ENCODE data around the gene FRMD3. TPM values are rescaled to one million over a fixed set of nuclear protein-coding genes. Genes with fewer than 3 reads are reported as not detected.

FRMD3 gene
- total RNA-seq, 1 donor from 2014 or later, result 2.9 TPM

DNA sequence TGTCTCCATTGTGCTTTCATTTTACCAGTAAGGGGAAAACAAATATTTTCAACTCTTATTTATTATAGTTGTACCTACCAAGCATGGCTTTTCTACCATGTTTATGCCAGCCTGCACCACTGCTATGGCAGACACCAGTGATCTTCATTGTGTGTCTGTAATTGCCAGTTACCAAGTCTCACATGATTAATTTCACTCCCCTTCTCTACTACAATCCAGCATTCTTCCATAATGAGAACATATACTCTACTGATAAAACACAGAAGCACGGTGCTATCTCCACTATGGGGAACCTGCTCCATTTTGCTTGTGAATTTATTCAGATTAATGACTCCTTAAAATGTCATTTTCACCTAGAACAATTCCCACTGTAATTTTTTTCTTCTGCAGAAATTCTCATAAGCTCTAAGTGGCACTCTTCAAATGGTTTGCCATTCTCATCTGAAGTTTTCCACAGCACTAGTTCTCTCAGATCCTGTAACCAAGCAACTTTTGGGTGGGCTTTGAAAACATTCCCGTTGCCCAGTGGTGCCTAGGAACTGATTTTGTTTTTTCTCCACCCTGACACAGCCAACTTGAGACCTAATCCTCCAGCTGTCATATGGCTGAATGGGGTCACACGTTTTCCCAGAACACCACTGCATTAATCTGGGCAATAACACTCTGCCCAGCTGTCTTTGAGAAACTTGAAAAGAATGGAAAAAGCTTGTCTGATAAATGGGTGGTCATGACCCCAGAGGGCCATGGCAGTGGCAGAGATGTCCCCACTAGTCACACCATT, 252.6 kb downstream of the FRMD3 start:
- DNase-seq (ENCODE audit: low read depth), result peak; percentile 66

DNA sequence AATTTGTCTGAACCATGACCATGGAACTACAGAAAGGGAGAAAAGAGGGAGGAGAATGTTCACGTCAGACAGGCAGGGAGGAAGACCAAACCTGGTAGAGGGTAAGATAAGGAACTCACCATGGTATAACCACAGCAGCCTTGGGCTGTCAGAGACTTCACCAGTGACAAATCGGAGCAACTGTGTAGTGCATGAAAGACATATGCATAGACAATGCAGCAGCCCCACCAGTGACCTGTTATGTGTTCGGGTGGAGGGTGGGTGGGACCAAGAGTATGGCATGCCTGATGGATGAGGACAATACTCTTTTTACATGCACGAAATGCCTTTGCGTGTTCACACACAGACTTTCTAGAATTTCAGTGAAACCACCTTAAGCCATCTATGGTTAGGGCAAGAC, 253.5 kb downstream of the FRMD3 start:
- peak; percentile 70 for DNase-seq (ENCODE audit: low read depth)

DNA sequence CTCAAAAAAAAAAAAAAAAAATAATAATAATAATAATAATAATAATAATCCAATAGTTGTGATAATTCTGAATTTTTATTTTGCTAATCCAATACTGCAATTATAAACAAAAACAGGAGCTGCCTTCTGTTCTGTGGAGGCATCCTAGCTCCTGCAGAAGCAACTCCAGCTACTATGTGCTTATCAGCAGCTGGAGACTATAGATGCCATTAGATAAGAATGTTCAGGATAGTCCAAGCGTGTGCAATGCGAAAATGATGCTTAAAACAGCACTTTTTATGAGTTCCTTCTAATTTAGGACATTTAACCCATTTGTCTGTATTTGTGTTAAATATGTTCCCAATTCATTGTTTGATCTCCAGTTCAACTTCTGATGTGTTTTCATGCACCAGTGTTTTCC, 254.7 kb downstream of the FRMD3 start:
- DNase-seq (ENCODE audit: low read depth), result no peak

DNA sequence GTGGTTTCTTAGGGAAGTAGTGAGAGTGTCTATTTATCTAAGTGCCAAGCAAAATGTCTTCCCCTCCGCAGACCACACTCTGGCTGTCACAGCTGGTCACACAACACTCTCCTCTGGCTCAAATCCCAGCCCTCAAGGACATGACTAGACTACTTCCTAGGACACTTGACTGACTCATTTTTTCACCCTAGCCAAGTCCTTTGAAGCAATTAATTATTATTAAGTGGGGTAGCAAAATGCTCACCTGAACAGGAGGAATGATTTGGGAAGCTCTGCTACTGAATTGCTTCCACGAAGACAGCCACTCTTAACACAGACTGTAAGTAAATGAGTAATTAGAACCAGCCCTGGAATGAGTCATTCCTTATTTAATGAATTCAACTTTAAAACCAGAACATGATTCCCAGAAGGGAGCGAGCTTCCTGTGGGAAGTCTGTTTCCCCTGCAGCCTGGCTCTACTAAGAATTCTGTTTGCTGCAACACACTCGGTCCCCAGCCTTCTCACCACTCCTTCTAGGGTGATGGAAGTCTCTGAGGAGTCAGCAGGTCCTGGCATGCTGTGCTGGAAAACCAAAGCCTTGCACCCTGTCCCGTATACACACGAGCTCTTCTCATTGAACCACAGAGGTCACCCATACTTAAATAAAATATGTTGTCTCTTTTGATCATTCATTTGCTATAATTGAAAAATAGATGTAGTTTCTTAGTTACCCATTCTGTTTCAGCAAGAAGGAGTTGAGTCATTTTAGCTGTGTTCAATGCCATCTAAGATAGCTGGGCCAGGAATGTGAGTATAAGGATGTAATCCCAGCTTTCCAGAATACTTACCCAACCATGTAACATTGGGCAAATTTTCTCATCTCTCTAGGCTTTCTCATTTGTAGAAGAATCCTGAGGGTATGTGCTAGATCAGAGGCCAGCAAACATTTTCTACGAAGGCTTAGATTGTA, 256.6 kb downstream of the FRMD3 start:
- DNase-seq (ENCODE audit: low read depth), result peak; percentile 93

DNA sequence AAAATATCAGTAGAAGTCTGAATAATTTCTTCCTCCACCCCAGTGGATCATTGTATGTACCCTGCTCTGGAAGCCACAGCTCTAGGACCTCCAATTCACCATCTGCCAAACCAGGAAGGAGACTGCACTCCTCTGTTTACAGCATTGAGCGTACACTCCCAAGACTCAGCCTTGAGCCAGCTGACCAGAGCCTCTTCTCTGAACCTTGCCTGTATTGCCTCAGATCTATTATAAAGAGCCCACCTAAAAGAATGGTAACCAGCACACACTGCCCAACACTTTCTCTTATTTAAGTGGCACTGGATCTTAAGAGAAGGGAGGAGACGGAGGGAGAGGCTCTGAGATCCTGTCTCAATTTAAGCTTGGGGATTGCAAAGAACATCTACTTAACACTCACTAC, 257.4 kb downstream of the FRMD3 start:
- no peak for DNase-seq (ENCODE audit: low read depth)

DNA sequence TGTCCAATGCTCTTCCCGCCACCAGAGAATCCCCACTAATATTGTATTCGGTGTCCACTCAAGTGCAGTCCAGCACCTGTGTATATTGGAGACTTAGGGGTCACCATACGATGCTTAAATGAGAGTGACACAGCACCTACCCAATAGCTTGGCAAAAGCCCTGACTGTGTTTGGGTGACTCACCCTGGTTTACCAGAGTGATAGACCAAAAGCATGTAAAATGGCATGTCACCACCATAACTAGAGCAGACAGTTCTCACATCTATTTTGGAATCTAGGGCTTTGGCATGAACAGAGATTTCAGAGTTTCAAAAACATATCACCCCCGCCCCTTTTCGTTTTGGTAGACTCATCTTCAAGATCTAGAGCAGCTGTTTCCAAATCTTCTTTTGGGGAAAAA, 257.9 kb downstream of the FRMD3 start:
- DNase-seq (ENCODE audit: low read depth), result peak; percentile 88

DNA sequence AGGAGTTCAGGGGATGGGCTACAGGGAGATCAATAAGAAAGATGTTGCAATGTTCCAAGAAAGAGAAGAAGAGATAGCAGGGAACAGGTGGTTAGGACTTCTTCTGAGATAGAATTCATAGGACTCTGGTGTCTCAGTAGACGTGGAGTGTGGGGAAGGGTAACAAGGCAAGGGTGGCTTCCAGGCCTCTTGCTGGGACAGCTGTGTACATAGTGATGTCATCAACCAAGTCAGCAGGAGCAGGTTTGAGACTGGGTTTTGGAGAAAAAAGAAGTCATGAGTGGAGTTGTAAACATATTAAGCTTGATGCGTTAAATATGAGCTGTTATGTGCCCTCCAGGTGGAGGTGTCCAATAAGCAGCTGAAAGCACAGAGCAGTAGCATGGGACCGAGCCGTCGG, 263.4 kb downstream of the FRMD3 start:
- DNase-seq (ENCODE audit: low read depth), result no peak

DNA sequence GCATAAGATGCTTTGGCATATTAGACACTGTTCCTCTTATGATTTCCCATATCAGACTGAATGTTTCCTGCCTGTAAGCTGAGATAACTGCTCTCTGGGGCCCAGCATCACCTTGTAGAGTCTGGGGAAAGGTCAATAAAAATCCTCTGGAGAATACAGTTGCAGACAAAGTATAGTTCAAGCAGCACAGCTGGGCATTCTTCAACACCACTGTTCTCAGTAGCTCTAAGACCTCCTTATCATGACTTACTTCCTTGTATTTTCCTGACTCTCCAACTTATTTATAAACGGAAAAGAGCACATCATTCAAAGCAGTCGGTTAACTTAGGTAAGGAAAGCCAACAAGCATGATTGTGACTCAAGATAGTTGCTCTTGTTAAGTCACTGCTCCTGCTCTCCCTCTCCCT, 266.5 kb downstream of the FRMD3 start:
- no peak for DNase-seq (ENCODE audit: low read depth)

DNA sequence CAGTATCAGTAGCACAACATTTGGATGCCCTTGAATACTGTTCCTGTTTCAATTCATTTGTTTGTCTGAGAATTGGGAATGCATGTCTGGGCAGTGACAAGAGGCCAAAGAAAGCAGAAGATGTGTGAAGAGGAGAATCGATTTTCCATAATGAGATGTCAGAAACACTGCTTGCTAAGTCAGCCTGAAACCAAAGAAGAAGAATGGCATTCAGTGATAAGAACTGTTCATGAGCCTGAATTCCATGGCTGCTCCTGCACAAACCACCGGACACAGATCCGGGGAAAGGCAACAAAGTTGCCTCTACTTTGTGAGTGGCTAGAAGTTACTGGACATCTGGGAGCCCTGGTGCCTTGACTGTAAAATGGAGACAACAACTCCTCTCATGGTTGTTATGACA, 268.1 kb downstream of the FRMD3 start:
- DNase-seq (ENCODE audit: low read depth), result no peak

DNA sequence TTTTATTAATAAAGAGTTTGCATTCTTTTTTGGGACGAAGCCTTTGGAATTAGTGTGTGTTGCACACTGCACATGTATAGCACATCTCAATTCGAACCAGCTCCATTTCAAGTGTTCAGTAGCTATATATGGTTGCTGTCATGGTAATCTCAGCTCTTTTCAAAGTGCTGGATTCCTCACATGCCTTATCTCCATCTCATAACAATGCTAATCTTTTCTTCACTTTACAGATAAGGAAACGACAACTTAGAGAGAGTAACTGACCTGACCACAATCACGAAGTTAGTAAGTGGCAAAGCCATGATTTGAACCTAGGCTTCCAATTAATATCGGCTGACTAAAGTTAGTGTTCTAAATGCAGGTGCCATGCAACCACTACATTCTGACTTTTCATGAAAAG, 270.5 kb downstream of the FRMD3 start:
- no peak for DNase-seq (ENCODE audit: low read depth)

DNA sequence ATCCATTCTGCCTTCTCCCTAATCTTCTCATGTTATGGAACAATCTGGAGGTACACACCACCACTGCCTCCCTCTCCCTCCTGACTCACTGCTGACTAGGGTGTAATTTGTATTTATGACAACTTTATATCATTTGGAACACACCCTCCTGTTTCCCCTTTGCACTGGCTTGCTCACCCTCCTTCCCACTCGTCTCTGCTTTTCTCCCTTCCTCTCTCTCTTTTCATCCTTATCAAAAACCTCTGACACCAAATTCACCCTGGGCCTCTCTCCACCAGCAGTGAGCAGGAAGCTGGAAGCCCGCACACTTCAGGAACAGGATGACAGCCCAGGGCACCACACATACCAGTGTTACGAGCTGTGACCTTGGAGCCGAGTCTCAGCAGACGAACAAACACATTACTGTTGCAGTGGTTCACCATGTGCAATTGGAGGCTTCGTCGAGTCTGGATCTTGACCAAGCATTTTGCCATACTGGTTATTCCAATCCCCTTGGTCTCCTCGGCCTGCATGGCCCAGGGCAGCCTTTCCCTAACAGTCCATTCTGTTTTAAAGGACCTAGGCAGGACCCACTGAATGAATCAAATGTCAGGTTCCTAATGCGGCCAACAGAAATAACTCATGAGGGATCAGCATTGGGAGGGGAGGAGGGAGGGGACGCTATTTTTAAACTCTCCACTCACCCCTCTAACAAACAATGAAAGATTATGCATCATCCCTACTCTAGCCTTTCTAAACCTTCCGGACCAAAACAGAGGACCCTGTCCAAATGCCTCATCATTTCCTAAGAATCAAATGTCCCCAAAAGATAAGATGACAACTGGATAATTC, 271.3 kb downstream of the FRMD3 start:
- peak; percentile 74 for DNase-seq (ENCODE audit: low read depth)

DNA sequence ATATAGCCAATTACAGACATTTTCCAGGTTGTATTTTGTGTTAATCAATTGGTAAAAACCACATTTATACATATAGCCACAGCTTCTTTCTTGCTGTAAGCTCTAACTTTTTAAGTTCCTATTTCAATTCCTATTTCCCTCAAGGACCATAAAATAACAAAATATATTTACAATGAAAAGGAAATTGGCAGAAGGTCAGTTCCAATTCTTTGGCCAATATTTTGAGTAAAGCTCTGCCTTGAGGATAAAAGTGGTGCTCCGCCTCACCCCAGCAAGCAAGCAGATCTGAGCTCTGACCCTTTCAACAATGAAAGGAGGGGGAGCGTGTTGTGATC, 271.9 kb downstream of the FRMD3 start:
- no peak for DNase-seq (ENCODE audit: low read depth)

DNA sequence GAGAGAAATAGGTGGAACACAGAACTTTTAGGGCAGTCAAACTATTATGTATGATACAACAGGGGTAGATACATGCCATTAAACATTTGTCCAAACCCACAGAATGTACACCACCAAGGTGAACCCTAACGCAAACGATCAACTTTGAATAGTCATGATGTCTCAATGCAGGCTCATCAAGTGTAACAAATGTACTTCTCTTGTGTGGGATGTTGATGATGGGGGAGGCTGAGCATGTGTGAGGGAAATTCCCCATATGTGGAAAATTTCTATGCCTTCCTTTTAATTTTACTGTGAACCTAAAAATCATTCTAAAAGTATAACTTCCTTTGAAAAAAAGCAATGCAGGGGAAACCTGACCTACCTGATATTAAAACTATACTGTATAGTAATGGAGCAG, 273.9 kb downstream of the FRMD3 start:
- no peak for DNase-seq (ENCODE audit: low read depth)

DNA sequence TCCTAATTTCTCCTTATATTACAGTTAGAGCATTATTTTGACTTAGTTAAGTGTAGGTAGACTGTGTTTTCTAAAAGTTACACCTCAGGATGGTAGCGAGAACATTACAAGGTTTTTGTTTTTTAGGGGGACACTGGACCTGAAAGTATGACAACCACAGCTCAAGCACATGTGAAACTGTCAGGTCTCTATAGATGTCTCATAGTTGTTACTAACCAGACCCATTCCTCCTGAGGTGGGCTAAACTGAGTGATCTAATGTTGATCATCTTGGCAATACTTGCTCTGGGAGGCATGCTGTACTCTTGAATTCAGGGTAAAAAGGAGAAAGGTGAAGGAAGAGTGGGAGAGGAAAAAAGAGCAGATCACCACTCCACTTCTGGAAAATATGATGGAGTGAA, 278.6 kb downstream of the FRMD3 start:
- DNase-seq (ENCODE audit: low read depth), result no peak

DNA sequence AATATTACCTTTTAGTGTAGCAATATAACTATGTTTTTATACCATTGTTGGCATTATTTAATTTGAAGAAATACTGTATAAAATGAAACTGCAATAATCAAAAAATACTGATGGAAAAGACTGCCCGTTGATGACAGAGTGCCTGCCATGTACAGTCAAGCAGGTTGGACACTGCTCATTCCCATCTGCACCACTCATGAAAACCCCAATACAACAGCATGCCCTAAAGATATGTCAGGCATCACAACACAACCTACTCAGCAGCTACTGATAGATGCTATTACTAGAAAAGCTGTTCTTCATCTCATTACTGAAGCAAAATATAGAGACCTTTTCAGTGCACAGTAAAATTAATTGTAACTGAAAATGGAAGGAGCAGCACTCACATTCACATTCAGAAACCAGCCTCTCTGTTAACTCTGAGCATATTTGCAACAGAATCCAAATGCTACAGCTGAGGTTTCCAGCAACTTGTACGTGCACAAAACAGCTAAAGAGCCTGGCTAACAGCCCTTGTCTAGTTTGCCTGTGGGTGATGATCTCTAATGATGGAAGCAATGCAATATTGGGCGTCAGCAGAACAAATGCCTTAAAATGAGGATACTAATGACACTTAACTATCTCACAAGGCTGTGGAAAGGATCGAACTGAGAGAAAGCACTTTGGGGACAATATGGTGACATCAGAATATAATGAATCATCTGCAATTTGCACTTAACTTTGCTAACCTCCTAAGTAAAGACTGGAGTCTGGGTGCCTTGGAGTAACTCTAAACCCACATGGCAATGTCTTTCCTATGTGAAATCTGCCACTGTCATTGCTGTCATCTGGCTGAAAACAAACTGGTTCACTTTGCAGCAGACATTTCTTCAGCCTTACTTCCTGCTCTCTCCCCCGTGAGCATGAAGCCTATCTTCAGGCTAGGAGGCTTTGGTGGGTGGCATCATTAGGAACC, 280.0 kb downstream of the FRMD3 start:
- DNase-seq (ENCODE audit: low read depth), result no peak

DNA sequence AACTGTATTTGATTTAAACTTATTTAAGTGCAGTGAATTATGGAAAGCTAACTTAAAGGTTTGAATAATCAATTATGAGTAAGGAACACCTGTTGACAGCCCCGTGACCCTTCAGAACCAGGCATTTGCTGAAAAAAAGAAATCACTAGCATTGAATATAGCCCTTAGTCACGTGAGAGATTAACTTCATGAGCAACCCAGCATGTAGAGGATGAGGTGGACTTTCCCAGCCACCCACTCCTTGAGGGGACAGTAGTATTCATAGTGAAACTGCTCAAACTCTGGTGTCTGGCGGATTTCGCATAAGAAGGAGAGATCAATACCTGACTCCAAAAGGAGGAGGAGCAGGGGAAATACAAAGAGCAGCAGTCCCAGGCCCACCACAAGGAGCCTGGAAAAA, 290.5 kb downstream of the FRMD3 start:
- no peak for DNase-seq (ENCODE audit: low read depth)

DNA sequence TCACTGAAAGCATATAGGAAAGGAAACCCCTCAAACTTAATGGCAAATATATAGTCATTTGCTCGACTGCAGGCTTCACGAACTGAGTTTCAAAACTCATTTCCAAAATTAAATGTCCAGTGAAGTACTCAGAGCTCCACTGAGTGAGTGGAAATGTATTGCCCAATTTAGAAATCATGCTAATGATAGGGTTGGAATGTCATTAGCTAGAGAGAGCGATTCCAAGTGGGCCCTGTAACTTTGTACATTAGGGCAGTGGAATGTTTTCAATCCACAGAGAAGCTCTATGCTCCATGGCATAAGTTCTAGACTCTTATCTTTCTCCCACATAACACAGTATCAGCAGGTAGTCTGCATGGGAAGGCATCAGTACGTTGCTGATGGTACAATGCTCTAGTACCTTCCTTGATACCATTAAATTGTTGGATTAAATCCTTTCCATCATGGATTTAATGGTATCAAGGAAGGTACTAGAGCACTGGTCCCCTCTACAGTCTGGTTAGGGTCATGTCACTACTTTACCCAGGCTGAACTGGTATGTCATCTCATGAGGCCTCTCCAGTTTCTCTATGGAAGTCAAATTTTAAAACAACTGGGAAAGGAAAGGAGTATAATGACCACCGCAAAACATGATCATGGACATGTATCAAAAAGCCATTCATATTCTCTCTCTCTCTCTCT, 292.1 kb downstream of the FRMD3 start:
- DNase-seq (ENCODE audit: low read depth), result no peak

DNA sequence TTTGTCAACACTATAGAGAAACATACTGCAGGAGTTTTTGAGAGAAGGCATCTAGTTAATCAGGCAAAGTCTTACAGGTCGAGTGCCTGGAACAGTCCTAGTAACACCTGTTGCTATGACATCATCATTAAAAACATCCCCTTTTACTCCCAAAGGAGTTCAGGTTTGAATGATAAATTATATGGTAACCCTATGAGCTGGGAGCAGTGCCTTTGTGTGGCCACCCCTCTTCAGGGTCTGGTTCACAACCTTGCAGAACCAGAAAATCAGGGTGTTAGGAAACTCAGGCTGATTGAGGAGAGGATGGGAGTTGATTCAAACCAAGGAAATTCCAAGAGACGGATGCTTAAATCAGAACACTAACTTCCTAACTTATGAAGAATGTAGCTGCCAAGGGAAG, 296.1 kb downstream of the FRMD3 start:
- DNase-seq (ENCODE audit: low read depth), result no peak

DNA sequence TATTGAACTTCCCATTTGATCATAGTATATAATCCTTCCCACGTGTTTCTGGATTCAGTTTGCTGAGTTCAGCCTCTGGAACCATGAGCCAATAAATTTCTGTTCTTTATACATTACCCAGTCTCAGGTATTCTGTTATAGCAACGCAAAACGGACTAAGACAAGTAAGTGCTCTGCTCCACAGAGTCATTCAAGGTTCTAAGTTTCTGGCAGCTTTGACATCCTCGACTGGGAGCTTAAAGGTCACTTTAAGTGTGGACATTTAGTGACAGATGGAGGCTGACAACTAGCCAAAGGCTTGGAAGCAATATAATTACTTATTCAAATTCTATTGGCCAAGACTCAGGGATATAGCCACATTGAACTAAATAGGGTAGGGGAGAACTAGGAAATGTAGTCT, 297.5 kb downstream of the FRMD3 start:
- DNase-seq (ENCODE audit: low read depth), result no peak

DNA sequence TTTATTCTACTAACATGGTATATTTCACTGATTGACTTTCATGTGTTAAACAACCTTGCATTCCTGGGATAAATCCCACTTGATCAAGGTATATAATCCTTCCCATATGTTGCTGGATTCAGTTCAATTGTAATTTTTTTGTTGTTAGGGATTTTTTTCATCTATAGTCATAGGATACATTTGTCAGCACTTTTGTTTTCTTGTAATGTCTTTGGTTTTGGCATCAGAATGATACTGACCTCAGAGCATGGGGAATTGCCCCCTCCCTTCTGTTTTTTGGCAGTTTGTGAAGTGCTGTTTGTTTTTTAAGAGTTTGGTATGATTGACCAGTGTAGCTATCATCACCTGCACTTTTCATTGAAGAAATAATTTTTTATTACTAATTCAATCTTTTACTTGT, 298.5 kb downstream of the FRMD3 start:
- peak; percentile 15 for DNase-seq (ENCODE audit: low read depth)
